Measurements from ENCODE around the gene DHH.
"Not testable (repeated sequence)": the region's sequence is repeated elsewhere in the genome, so short reads cannot be mapped to it uniquely, and the experiment has no call there.

Gene DHH

DNA sequence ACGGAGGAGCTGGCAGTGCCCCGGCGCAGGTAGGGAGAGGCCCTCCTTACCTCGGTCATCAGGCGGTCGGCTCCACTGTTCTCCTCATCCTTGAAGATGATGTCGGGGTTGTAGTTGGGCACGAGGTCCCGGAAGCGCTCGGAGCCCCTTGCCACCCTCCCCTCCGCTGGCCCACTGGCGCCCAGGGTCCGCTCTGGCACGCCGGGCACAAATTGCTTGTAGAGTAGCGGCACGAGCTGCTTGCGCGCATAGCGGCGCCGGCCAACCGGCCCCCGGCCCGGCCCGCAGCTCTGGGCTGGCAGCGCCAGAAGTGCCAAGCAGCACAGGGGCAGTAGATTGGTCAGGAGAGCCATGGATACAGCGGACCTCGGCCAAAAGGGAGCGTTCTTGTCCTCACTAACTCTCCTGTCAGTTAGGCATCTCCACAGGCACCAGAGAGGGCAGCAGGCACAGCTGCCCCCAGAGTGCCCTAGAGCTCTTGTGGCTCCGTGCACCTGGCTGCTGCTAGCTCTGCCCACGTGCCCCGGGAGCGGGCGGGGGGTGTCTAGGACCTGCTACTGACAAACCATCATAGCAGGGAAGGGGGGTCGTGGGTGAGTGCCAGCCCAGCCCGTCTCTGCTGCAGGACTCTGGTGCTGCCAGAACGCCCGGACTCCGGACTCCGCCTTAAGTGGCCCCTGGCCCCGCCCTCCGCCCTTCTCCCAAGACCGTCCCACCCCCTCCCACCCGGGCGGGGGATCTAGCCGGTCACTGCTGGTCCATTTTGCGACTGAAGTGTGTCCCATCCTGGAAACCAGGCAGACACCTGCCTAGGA lies at the start of gene DHH:
DHH (minus strand) TSS at position 642 of the 815 bp plus-strand sequence; CDS start at position 353, 289 bp downstream.
- DNase-seq: no peak

- no peak for DNase-seq
These were observed 49.8 kb upstream of the DHH start for GRCh38 chr12:49144384-49144783.

- no peak for DNase-seq
These were observed 44.4 kb upstream of the DHH start for GRCh38 chr12:49138999-49139398.

DNA sequence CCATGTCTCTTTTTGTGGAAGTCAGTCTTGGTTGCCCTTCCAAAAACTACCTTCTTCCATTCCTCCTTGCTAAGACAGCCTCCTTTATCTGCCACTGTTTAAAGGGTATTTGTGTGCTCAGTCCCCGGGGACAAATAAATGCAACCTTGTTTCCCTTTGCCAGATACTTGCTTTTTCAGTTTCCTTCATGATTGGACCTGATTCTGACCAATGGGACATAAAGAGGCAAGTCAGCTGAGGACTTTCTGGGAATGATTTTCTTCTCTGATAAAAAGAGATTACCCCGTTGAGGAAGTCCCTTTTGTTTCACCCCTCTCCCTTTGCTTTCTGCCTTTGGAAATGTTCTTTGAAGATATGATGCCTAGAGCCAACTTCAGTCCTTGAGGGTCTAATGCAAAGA lies 44.0 kb upstream of the DHH start:
- no peak for DNase-seq

DNA sequence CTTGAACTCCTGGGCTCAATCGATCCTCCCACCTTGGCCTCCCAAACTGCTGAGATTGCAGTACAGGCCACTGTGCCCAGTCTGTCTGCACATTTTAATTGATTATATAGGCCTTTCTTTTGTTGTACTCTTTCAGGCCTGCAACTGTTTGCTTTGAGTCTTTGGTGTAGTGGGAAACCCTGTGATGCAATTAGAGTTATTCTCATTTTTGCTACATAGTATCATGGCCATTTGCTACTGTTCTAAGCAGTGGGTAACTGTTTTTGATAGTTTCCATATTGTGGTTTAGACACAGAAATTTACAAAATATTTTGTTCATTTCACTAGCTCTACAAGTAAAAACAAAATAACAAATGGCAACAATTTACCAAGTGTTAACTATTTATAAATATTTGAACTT lies 42.9 kb upstream of the DHH start:
- no peak for DNase-seq

DNA sequence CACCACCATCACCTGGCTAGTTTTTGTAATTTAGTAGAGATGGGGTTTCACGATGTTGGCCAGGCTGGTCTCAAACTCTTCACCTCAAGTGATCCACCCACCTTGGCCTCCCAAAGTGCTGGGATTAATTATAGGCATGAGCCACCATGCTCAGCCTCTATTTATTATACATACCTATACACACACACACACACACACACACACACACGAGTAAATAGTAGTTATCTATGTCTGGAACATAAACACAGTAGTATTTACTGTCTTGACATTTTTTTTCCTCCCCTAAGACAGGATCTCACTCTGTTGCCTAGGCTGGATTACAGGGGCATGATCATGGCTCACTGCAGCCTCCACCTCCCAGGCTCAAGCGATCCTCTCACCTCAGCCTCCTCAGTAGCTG lies 42.4 kb upstream of the DHH start:
- DNase-seq: not testable (repeated sequence)

- DNase-seq: no peak
These were observed 39.0 kb upstream of the DHH start for GRCh38 chr12:49133590-49133989.

DNA sequence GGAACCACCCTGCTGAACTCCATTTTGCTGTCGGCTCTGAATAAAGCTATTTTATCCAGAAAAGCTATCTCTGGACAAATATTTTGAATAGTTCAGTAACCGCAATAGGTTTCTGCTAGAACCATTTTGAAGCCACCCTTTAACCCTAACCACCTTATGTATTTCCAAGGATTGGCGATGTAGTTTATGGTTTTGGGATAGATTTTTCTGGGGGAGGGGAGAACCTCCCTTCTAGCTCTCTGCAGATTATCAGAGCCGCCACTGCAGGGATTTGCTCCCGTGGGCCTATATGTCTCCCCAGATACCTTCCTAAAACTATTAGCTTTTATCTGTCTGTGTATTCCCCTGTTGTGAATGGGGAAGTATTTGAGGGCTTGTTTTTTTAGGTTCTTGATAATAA lies 38.4 kb upstream of the DHH start:
- no peak for DNase-seq

DNA sequence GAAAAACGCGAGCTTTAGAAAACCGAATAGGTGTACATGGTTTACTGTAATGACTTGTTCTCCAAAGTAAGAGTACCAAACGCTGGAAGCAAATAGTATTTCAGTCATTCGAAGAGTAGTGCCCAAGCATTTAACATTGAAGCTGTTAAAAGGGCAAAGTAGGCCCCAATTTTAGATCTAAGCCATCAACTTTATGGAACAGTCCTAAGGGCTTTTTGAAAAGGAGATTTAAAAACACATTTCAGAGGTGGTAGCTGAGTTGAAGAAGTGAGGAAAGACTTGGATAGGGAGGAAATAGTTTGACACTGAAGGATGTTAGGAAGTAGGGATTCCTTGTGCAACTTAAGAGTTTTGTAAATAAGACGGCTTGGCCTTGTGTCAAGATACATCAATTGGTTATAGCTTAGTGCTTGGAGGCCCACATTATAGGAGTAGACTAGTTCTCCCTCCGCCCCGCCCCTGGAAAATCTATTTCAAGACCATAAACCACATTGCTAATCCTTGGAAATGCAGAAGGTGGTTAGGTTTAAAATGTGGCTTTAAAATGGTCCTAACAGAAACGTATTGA lies 37.4 kb upstream of the DHH start:
- DNase-seq: no peak

DNA sequence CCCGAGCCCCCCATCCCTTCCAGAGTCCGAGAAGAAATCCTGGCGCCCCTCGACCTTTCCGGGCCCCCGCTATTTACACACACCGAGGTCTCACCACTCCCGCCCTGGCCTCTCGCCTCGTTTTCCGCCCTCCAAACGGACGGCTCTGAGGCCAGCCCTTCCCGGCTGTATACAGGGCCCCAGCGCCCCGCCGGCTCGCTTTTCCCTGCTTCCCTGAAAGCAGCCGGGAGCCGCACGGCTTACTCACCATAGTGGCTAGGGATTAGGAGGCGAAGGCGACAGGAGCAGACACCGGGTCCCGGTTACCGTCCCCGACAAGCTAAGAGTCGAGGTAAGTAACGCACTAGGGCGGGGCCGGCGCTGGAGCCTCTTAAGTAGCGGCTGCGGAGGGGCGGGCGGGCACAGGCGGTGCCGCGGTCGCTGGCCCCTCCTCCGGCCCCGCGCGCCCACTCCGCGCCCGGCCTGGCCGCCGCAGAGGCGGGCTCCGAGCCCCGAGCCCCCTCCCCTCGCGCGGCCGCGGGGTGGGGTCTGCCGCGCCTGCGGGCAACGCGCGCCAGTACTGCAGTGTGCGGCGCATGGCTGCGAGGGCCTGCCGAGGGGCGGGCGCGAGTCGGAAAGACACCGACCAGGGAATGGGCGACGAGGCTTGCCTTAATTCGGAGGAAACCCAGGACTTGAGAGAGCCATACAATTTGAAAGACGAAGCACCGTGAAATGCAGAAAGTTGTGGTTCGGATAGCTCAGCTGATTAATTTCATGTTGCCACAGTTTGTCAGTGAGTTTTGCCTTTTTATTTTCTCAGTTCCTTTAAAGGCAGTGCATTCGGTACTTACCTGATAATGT lies 36.7 kb upstream of the DHH start, which contains the start of gene TUBA1B:
TUBA1B (minus strand) TSS at position 345 of the 843 bp plus-strand sequence; CDS start at position 250, 95 bp downstream.
- peak; percentile 91 to 92 for DNase-seq

GRCh38 chr12:49130151-49131050 lies 35.8 kb upstream of the DHH start:
- peak; percentile 95 to 96 for DNase-seq

GRCh38 chr12:49129332-49130150 lies 34.9 kb upstream of the DHH start:
- DNase-seq: no peak

GRCh38 chr12:49127971-49128370 lies 33.4 kb upstream of the DHH start:
- not testable (repeated sequence) for DNase-seq

DNA sequence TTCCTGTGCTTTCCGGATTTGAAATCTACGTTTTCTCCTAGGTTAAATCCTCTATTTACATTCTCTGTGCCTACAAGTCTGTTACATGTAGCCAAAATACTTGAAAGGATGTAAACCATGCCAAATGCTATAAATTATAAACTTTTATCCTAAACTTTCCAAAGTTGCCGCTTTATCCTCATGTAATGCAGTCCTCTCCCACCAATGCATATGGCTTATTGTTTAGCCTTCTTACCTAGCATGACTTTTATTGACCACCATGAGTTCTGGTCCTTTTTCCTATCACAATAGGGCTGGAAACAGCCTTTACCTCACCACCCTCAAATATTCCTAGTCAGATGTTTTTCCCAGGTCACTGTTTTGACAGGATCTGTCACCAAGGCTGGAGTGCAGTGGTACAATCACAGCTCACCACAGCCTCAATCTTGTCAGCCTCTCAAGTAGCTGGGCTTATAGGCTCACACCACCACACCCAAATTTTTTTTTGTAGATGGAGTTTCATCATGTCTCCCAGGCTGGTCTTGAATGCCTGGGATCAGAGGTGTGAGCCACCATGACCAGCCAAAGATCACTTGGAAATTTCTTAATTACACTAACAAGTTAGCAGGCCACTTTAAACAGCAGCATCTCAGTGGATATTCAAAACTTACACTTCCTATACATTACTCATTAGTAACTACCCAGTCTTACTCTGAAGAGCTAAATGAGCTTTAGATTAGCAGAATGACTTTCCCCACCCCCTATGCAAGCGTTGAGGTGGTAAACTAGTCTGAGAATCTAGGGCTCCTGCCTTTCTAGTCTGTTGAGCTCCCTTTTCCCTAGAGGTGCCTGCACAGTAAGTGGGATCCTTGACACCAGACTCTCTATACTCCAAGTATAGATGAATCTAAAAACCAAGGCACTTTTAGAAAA lies 32.5 kb upstream of the DHH start:
- DNase-seq: no peak

DNA sequence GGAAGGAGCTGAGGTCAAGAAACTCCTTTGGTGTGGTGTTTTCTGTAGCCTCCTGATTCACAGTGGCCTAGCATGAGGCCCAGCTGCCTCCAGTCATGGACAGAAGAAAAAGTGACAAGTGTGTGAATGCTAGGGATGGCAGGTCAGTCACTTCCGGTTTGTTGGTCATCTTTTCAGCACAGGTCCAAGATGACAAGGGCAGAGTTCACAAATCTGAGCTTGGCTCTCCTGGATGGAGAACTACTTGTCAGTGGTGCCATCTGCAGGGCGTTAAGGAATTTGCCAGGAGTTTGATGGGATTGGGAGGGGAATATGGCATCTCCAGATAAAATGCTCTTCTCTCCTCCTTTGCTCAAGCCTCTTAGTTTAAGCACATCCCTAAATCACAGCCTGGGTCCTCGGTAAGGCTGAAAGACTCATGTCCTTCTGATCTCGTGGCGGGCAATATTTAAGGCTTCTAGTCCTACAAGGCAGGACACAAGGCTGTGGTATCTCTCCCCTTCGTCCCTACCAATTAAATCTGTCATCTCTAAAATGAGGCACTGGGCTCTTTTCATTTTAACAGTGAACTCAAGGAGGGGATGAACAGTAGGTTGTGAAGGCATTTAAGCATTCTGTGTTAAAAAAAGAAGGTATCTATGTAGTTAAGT lies 26.6 kb upstream of the DHH start:
- no peak for DNase-seq

DNA sequence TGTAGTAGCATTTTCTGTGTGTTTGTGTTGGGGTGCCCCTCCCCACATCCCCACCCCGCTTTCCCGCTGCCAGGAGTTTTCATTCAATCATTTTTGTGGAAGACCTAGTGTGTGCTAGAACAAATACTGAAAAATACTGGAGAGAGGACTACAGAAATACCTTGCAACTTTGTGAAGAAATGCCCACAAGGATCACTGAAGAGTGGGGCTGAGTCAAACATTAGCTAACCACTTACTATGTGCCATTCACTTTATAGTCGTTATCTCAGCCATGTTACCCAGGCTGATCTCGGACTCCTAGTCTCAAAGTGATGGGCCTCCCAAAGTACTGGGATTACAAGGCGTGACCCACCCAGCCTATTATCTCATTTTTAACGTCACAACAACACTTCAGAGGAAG lies 16.6 kb upstream of the DHH start:
- no peak for DNase-seq

- DNase-seq: peak; percentile 98 to 99
These were observed 16.0 kb upstream of the DHH start, which contains the start of gene LMBR1L for GRCh38 chr12:49110464-49111155. Gene LMBR1L (minus strand): TSS chr12:49110847. CDS start chr12:49110555, 292 bp downstream.

- DNase-seq: peak in 1 of 2 donors; percentile 24
These were observed 15.3 kb upstream of the DHH start for GRCh38 chr12:49109641-49110463.
